Stimulated activated CD4-positive, alpha-beta T cell treated with anti-CD3 and anti-CD28 coated beads, Interleukin-1b, Interleukin-23, amount 100 ng/mL, for 4 hours (primary cell): ENCODE data around the gene LRRC8A.
"Not testable (repeated sequence)": the region's sequence is repeated elsewhere in the genome, so short reads cannot be mapped to it uniquely, and the experiment has no call there.

Experiments
- DNase-seq, 2 donors: peaks; one replicate each; pipeline ENCODE4 v3.0.0-alpha.2; 2020; ENCODE audit warnings: low read depth in 2 of 2

Gene LRRC8A

GRCh38 chr9:128881884-128882676, at the start of gene LRRC8A, which contains the start of gene KYAT1:
TSS of gene LRRC8A (plus strand) at chr9:128882133. CDS start at chr9:128907165, 25,032 bp downstream.
TSS of gene KYAT1 (minus strand) at chr9:128881950. CDS start at chr9:128845405, 36,545 bp downstream.
- peak; percentile 97 to 98 for DNase-seq

DNA sequence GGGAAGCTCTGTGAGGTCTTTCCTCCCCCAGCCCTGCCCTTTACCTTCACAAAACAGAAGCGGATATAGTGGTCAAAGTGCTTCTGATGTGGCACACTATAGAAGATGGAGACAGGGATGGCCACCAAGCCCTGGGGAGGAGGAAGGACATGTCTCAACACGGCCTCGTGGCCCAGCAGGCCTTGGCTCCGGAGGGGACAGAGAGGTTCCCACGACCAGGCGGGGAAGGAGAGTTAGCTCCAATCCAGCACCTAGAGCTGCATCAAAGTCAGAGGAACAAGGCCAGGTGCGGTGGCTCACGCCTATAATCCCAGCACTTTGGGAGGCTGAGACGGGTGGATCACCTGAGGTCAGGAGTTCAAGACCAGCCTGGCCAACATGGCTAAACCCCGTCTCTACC, 48.2 kb upstream of the LRRC8A start:
- no peak for DNase-seq

DNA sequence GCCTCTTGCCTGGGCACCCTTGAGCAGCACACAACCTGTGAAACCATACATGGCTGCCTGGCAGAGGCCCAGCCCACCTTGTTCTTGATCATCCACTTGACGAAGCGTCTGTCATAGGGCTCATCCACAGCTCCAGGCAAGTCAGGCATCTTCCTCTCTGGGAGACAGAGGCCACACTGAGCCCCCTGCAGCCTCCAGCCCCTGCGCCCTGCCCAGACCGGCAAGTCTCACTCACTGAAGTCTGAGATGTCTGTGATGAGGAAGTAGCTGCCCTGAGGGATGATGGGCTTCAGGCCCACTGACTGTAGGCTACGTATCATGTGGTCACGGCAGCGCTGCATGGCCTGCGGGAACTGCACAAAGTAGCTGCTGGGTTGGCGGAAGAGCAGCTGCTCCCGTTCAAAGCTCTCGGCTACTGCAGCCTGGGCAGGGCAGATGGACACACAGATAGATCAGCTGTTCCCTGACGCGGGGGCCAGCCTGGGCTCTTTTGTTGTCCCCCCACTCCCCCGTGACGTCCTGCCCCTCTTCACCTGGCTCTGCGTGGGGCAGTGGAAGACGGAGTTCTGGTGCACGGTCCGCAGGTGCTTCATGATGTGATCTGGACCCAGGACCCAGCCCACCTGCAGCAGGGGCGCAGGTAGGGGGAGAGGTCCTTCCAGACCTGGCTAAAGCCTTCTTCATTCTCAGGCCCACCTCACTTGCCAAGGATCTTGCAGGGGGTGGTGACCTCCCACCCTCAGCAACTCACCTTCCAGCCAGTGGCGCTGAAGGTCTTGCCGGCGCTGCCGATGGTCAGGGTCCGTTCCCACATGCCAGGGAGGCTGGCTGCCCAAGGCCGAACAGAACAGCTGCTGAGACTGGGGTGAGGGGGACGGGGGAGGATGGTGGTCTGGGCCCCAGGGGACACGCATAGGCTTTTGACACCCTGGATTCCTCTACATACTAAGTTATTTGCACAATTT, 46.4 kb upstream of the LRRC8A start:
- no peak for DNase-seq

DNA sequence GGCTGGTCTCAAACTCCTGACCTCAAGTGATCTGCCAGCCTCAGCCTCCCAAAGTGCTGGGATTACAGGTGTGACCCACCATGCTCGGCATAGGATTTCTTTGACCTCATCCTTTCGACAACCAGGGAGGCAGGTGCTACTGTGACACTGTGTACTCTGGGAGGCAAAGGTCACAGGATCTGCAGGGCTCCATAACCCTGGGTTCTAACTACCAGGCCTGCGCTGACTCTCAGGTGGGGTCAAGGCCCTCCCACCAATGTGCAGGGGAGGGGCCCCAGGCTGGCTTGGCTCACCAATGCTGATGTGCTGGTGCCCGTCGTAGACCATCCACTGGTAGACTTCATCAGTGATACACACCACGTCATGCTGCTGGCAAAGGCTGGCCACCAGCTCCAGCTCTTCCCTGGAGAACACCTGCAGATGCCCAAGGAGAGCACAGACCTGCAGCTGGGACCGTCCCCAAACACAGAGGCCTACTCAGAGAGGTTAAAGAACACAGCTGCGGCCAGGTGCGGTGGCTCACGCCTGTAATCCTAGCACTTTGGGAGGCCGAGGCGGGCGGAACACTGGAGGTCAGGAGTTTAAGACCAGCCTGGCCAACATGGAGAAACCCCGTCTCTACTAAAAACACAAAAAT, 45.3 kb upstream of the LRRC8A start:
- DNase-seq: no peak

DNA sequence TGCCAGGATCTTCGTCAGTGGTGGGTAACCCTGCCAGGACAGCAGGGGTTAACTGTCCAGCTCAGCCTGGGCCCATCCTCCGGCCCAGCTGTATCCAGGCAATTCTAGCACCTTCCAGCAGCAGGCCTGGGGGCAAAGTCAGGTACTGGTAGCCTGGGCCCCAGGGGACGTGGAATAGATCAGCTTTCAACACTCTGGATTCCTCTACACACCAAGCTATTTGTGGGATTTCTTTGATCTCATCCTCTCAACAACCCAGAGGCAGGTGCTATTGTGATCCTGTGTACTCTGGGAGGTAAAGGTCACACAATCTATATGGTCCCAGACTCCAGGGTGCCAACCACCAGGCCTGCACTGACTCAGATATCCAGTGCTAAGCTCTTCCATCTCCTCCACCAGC, 43.6 kb upstream of the LRRC8A start:
- DNase-seq: no peak

DNA sequence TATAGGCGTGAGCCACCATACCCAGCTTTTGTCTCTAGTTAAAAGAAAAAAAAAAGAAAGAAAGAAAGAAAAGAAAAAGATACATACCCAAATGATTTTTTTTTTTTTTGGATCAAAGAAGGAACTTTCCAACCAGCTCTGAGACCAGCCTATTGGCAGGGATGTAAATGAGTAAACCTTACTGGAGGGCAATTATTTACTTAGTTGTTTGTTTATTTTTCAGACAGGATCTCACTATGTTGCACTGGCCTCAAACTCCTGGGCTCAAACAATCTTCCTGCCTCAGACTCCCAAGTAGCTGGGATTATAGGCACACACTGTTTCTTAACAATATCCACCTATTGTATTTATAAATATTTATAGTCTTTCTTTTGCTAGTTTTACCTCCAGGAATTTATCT, 41.4 kb upstream of the LRRC8A start:
- DNase-seq: no peak

- DNase-seq: no peak
These were observed 40.0 kb upstream of the LRRC8A start for GRCh38 chr9:128841694-128842492.

GRCh38 chr9:128843171-128843570, 38.8 kb upstream of the LRRC8A start:
- not testable (repeated sequence) for DNase-seq

- DNase-seq: no peak
These were observed 36.6 kb upstream of the LRRC8A start for GRCh38 chr9:128845186-128845931.

- no peak for DNase-seq
These were observed 35.3 kb upstream of the LRRC8A start for GRCh38 chr9:128846680-128847030.

DNA sequence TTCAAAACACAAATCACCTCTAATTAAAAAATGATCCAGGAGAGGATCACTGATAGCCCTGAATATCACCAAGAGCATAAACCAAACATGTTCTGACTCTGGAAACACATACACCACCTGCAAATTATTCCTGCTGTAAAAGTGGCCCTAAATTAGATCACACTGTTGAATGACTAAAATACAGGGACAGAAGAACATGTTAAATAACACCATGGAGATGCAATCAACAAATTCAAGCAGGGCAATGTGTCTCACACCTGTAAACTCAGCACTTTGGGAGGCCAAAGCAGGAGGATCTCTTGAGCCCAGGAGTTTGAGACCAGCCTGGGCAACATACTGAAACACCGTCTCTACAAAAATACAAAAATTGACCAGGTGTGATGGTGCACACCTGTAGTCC, 34.1 kb upstream of the LRRC8A start:
- no peak for DNase-seq

GRCh38 chr9:128851024-128851423, 30.9 kb upstream of the LRRC8A start:
- DNase-seq: not testable (repeated sequence)

GRCh38 chr9:128851779-128852600, 29.9 kb upstream of the LRRC8A start:
- DNase-seq: not testable (repeated sequence)

DNA sequence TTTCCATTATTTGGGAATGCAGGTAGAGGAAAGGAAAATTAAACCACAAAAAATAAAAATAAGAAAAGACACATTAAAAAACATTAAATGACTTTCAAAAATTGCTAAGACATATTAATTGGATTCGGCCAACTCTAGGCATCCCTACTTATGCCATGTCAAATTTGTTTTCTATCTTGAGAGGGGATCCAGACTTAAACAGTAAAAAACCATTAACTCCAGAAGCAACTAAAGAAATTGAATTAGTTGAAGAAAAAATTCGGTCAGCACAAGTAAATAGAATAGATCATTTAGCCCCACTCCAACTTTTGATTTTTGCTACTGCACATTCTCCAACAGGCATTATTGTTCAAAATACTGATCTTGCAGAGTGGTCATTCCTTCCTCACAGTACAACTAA, 29.3 kb upstream of the LRRC8A start:
- not testable (repeated sequence) for DNase-seq

DNA sequence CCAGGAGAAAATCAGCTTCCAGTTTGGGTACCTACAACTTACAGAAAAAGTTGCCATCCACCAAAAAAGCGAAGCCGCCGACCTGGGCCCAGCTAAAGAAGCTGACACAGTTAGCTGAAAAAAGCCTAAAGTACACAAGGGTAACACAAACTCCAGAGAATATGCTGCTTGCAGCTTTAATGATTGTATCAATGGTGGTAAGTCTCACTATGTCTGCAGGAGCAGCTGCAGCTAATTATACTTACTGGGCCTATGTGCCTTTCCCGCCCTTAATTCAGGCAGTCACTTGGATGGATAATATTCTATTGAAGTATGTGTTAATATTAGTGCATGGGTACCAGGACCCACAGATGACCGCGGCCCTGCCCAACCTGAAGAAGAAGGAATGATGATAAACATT, 27.5 kb upstream of the LRRC8A start:
- DNase-seq: not testable (repeated sequence)

DNA sequence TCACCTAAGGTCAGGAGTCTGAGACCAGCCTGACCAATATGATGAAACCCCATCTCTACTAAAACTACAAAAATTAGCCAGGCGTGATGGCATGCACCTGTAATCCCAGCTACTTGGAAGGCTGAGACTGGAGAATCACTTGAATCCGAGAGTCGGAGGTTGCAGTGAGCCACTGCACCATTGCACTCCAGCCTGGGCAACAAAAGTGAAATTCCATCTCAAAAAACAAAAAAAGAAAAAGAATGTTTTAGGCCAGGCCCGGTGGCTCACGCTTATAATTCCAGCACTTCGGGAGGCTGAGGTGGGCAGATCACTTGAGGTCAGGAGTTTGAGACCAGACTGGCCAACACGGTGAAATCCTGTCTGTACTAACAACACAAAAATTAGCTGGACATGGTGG, 23.5 kb upstream of the LRRC8A start:
- not testable (repeated sequence) for DNase-seq

GRCh38 chr9:128860937-128861336, 21.0 kb upstream of the LRRC8A start:
- no peak for DNase-seq

DNA sequence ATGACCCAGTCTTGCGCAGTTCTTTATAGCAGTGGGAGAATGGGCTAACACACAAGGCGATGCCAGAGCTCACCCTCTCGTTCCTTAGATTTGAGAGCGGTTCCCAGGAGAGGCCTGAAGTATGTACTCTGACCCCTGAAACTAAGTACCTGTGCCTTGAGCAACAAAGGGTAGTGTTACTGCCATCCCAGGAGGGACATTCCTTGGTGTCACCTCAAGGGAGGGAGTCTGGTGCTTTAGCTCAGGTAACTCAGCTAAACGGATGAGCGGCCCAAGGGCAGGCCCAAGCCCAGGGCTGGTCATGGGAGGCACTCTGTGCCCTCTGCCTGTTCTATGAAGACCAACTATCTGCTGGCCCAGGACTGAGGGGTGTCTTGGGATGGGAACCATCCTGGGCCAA, 20.4 kb upstream of the LRRC8A start:
- no peak for DNase-seq

- no peak for DNase-seq
These were observed 19.5 kb upstream of the LRRC8A start for GRCh38 chr9:128862401-128862851.

GRCh38 chr9:128863647-128864046, 18.3 kb upstream of the LRRC8A start:
- DNase-seq: peak; percentile 84 to 85
